Mesothelial cell of epicardium (in vitro differentiated cells): ENCODE results near the gene PROZ. TPM values are rescaled to one million over a fixed set of nuclear protein-coding genes. Genes with fewer than 3 reads are reported as not detected.

Source experiments
- DNase-seq, 2 experiments: peaks; one replicate each; pipeline ENCODE4 v3.0.0; 2021; ENCODE audit warnings: low spot score in 2 of 2; ENCODE audit not compliant: unreplicated experiment in 2 of 2
- H3K27ac Mint-ChIP-seq: 2 replicates; pipeline ENCODE4 v1.8.0; 2021; ENCODE audit warnings: mixed read lengths
- H3K27me3 Mint-ChIP-seq: 2 replicates; pipeline ENCODE4 v1.8.0; 2021; ENCODE audit warnings: low read depth, mixed read lengths
- H3K36me3 Mint-ChIP-seq: 2 replicates; pipeline ENCODE4 v1.8.0; 2021; ENCODE audit warnings: mixed read lengths
- H3K4me1 Mint-ChIP-seq: 2 replicates; pipeline ENCODE4 v1.8.0; 2021; ENCODE audit warnings: mixed read lengths
- H3K4me3 Mint-ChIP-seq: 2 replicates; pipeline ENCODE4 v1.8.0; 2021; ENCODE audit warnings: mild to moderate bottlenecking, moderate library complexity, mixed read lengths
- H3K9me3 Mint-ChIP-seq: 2 replicates; pipeline ENCODE4 v1.8.0; 2021; ENCODE audit warnings: mixed read lengths
- CTCF ChIP-seq: fragments of 200-600 bp; sonication (generic); IDR thresholded peaks from one replicate; pipeline ENCODE4 v1.5.0; 2021; ENCODE audit warnings: antibody characterized with exemption; ENCODE audit not compliant: unreplicated experiment
- total RNA-seq: library from RNA; stranded (reverse); gene quantifications from 3 replicates; pipeline ENCODE4 v1.2.1, GENCODE V29; 2021

PROZ gene
- total RNA-seq, 1 donor from 2014 or later, result not detected

GRCh38 chr13:113172419-113172926, 14.0 kb downstream of the PROZ start:
- Mint-ChIP-seq H3K27me3 (no peaks in the 10 kb centered on the region), H3K9me3 (peaks cover 13% of the 10 kb centered on the region), H3K4me1 (no peaks in the 10 kb centered on the region), H3K36me3 (peaks cover 42% of the 10 kb centered on the region), H3K4me3 (no peak overlapping the region), H3K27ac (no peak overlapping the region)
- TF ChIP-seq CTCF, result no peak
- DNase-seq, result no peak

DNA sequence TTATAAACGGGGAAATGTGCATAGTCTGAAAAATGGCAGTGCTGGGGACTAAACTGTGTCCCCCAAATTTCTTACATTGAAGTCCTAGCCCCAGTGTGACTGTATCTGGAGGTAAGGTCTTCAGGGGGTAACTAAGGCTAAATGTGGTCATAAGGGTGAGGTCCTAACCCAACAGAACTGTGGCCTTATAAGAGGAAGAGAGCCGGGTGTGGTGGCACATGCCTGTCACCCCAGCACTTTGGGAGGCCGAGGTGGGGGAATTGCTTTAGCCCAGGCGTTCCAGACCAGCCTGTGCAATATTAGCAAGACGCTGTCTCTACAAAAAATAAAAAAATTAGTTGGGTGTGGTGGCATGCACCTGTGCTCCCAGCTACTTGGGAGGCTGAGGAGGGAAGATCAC, 17.8 kb downstream of the PROZ start:
- no peak overlapping the region for H3K4me3 Mint-ChIP-seq
- DNase-seq, result no peak

DNA sequence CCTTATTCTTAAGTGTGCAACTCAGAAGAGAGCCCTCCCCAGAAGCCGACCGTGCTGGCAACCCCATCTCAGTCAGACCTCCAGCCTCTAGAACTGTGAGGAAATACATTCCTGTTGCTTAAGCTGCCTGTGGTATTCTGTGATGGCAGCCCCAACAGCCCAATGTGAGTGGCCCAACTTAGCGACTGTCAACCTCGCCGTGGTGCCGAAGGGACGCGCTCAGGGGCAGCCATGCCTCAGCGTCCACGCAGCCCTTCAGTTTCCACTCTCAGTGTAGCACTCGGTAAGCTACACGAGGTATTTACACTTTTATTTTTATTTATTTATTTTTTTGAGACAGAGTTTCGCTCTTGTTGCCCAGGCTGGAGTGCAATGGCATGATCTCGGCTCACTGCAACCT, 18.4 kb downstream of the PROZ start:
- Mint-ChIP-seq H3K27me3 (no peaks in the 10 kb centered on the region), H3K4me3 (no peak overlapping the region), H3K9me3 (no peaks in the 10 kb centered on the region), H3K4me1 (no peaks in the 10 kb centered on the region), H3K36me3 (peaks cover 35% of the 10 kb centered on the region), H3K27ac (no peak overlapping the region)
- DNase-seq, result no peak
- no peak for TF ChIP-seq CTCF

More for the DNA sequence above, 17.8 kb downstream of the PROZ start:
- no peak for TF ChIP-seq CTCF
- no peaks in the 10 kb centered on the region for H3K27me3 Mint-ChIP-seq
- no peaks in the 10 kb centered on the region for H3K9me3 Mint-ChIP-seq
- H3K36me3 Mint-ChIP-seq, result peaks cover 38% of the 10 kb centered on the region
- H3K4me1 Mint-ChIP-seq, result no peaks in the 10 kb centered on the region
- H3K27ac Mint-ChIP-seq, result no peak overlapping the region

GRCh38 chr13:113178070-113178895, 19.8 kb downstream of the PROZ start:
- Mint-ChIP-seq H3K27me3 (no peaks in the 10 kb centered on the region), H3K27ac (no peak overlapping the region), H3K9me3 (no peaks in the 10 kb centered on the region), H3K36me3 (peaks cover 35% of the 10 kb centered on the region), H3K4me3 (no peak overlapping the region), H3K4me1 (no peaks in the 10 kb centered on the region)
- no peak for TF ChIP-seq CTCF
- DNase-seq, result no peak

DNA sequence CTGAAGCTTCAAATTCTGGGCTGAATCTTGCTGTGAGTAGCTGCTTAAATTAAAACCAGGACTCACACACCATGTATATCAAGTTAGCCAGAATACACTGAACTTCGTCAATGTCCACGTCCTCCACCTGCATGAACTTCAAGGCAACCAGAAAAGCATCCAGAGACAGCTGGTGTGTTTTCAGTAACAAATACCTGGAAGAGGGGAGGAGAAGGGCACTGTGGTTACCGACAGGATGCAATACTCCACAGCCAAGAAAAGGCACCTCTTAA, 20.4 kb downstream of the PROZ start:
- TF ChIP-seq CTCF, result no peak

More for the DNA sequence above, 20.4 kb downstream of the PROZ start:
- Mint-ChIP-seq H3K4me3 (no peak overlapping the region), H3K27ac (no peak overlapping the region), H3K9me3 (no peaks in the 10 kb centered on the region), H3K27me3 (no peaks in the 10 kb centered on the region), H3K4me1 (no peaks in the 10 kb centered on the region), H3K36me3 (peaks cover 35% of the 10 kb centered on the region)
- no peak for DNase-seq
